Loucy (cell line): ENCODE measurements around the gene MLF2.

Experiments used
- EZH2phosphoT487 ChIP-seq: fragments of 200-600 bp; IDR thresholded peaks from 2 replicates; pipeline ENCODE4 v1.6.1; 2018; ENCODE audit warnings: antibody characterized with exemption, mild to moderate bottlenecking, moderate library complexity, borderline replicate concordance
- TF ChIP-seq, protein P1 (sequence below): fragments of 200-600 bp; sonication (generic); conservative IDR thresholded peaks from 2 replicates; pipeline ENCODE4 v1.5.1; 2014; ENCODE audit warnings: mild to moderate bottlenecking, antibody characterized with exemption, low read length

DNA sequence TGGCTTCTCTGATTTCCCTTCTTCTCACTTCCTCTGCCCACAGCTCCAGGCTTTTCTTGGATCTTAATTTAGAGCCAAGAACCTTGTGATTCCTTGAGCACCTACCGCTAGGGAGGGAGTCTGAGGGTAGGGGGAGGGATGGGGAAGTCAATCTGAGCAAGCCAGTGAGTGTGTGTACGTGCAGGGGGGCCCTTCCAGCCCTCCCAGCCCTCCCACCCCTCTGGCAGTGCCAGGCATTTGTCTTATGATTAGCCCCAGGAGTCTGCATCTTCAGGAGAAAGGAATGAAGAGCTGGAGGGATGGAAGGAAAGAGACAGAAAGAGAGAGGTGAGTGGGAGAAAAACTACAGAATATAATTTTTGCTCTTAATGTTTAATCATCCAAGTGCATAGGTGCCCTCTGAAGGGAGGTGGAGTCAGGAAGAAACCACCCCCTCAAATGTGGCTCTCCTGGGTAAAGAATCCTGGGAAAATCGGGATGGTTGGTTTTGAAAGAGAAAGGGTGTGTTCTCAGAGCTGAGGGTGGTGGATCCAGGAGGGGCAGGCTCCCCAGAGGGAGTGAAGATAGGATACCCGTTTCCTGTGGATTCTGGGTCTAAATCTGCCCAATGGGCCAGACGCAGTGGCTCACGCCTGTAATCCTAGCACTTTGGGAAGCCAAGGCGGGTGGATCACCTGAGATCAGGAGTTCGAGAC lies 54.4 kb downstream of the MLF2 start:
- TF ChIP-seq, protein P1, sequence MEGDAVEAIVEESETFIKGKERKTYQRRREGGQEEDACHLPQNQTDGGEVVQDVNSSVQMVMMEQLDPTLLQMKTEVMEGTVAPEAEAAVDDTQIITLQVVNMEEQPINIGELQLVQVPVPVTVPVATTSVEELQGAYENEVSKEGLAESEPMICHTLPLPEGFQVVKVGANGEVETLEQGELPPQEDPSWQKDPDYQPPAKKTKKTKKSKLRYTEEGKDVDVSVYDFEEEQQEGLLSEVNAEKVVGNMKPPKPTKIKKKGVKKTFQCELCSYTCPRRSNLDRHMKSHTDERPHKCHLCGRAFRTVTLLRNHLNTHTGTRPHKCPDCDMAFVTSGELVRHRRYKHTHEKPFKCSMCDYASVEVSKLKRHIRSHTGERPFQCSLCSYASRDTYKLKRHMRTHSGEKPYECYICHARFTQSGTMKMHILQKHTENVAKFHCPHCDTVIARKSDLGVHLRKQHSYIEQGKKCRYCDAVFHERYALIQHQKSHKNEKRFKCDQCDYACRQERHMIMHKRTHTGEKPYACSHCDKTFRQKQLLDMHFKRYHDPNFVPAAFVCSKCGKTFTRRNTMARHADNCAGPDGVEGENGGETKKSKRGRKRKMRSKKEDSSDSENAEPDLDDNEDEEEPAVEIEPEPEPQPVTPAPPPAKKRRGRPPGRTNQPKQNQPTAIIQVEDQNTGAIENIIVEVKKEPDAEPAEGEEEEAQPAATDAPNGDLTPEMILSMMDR, result no peak
- TF ChIP-seq EZH2phosphoT487, result no peak
